GM15510 (cell line): ENCODE results near the gene AZIN2.

ENCODE experiments used
- POLR2A ChIP-seq: IDR thresholded peaks from 3 replicates; pipeline ENCODE4 v1.6.1; 2011; ENCODE audit warnings: borderline replicate concordance; ENCODE audit not compliant: insufficient read length; ENCODE audit errors: extremely low read depth

The AZIN2 gene

GRCh38 chr1:33085332-33085731 is 4.4 kb downstream of the AZIN2 start:
- no peak for TF ChIP-seq POLR2A

GRCh38 chr1:33086384-33086850 is 5.5 kb downstream of the AZIN2 start:
- TF ChIP-seq POLR2A = no peak

- TF ChIP-seq POLR2A = no peak
Measured at GRCh38 chr1:33087677-33088076, 6.7 kb downstream of the AZIN2 start.

GRCh38 chr1:33088119-33088906 is 7.4 kb downstream of the AZIN2 start:
- TF ChIP-seq POLR2A = no peak

GRCh38 chr1:33089457-33089856 is 8.5 kb downstream of the AZIN2 start:
- no peak for TF ChIP-seq POLR2A

- no peak for TF ChIP-seq POLR2A
Measured at GRCh38 chr1:33092438-33092837, 11.5 kb downstream of the AZIN2 start.

GRCh38 chr1:33093004-33093403 is 12.1 kb downstream of the AZIN2 start:
- TF ChIP-seq POLR2A = no peak

GRCh38 chr1:33094486-33094885 is 13.5 kb downstream of the AZIN2 start:
- TF ChIP-seq POLR2A = no peak

GRCh38 chr1:33094971-33095604 is 14.1 kb downstream of the AZIN2 start:
- TF ChIP-seq POLR2A = no peak

- TF ChIP-seq POLR2A = no peak
Measured at GRCh38 chr1:33096363-33097005, 15.5 kb downstream of the AZIN2 start.

GRCh38 chr1:33097137-33097611 is 16.2 kb downstream of the AZIN2 start:
- no peak for TF ChIP-seq POLR2A

GRCh38 chr1:33097762-33098161 is 16.8 kb downstream of the AZIN2 start:
- no peak for TF ChIP-seq POLR2A

GRCh38 chr1:33098371-33098770 is 17.4 kb downstream of the AZIN2 start:
- no peak for TF ChIP-seq POLR2A

GRCh38 chr1:33099290-33100118 is 18.6 kb downstream of the AZIN2 start:
- no peak for TF ChIP-seq POLR2A
